ENCODE data around the gene VPS33A.
"Not testable (repeated sequence)": the region's sequence is repeated elsewhere in the genome, so short reads cannot be mapped to it uniquely, and the experiment has no call there.

Gene VPS33A

GRCh38 chr12:122266230-122266901 lies at the start of gene VPS33A:
VPS33A (minus strand) TSS chr12:122266494; CDS start chr12:122266408, 86 bp downstream.
- DNase-seq, result peak; percentile 98

- no peak for DNase-seq
These were observed 46.6 kb upstream of the VPS33A start for GRCh38 chr12:122312926-122313325.

- DNase-seq, result no peak
These were observed 45.4 kb upstream of the VPS33A start for GRCh38 chr12:122311696-122312095.

GRCh38 chr12:122310626-122311333 lies 44.5 kb upstream of the VPS33A start:
- no peak for DNase-seq

- no peak for DNase-seq
These were observed 43.3 kb upstream of the VPS33A start for GRCh38 chr12:122309564-122310121.

GRCh38 chr12:122308811-122309210 lies 42.5 kb upstream of the VPS33A start:
- DNase-seq, result no peak

GRCh38 chr12:122306407-122306806 lies 40.1 kb upstream of the VPS33A start:
- peak; percentile 35 for DNase-seq

- no peak for DNase-seq
These were observed 38.6 kb upstream of the VPS33A start for GRCh38 chr12:122304924-122305323.

- no peak for DNase-seq
These were observed 36.8 kb upstream of the VPS33A start for GRCh38 chr12:122303068-122303467.

GRCh38 chr12:122298071-122298748 lies 31.9 kb upstream of the VPS33A start:
- DNase-seq, result no peak

- no peak for DNase-seq
These were observed 31.2 kb upstream of the VPS33A start for GRCh38 chr12:122297494-122297893.

- DNase-seq, result no peak
These were observed 29.6 kb upstream of the VPS33A start for GRCh38 chr12:122295877-122296276.

- DNase-seq, result no peak
These were observed 26.8 kb upstream of the VPS33A start for GRCh38 chr12:122293081-122293480.

- DNase-seq, result no peak
These were observed 25.1 kb upstream of the VPS33A start for GRCh38 chr12:122291431-122291830.

- DNase-seq, result no peak
These were observed 17.4 kb upstream of the VPS33A start for GRCh38 chr12:122283680-122284079.

- DNase-seq, result no peak
These were observed 15.8 kb upstream of the VPS33A start for GRCh38 chr12:122282061-122282460.

- DNase-seq, result peak; percentile 81
These were observed 9.9 kb upstream of the VPS33A start for GRCh38 chr12:122276242-122276641.

- DNase-seq, result no peak
These were observed 9.2 kb upstream of the VPS33A start for GRCh38 chr12:122275459-122275858.

GRCh38 chr12:122265886-122266229 lies 436 bp downstream of the VPS33A start:
- DNase-seq, result no peak

- DNase-seq, result no peak
These were observed 818 bp downstream of the VPS33A start for GRCh38 chr12:122265476-122265875.

- DNase-seq, result not testable (repeated sequence)
These were observed 5.6 kb downstream of the VPS33A start for GRCh38 chr12:122260735-122261134.

GRCh38 chr12:122258939-122259338 lies 7.4 kb downstream of the VPS33A start:
- DNase-seq, result not testable (repeated sequence)

- not testable (repeated sequence) for DNase-seq
These were observed 7.8 kb downstream of the VPS33A start for GRCh38 chr12:122258462-122258861.

- DNase-seq, result no peak
These were observed 15.8 kb downstream of the VPS33A start for GRCh38 chr12:122250536-122250935.
